ENCODE results near the gene APBA2. TPM values are rescaled to one million over a fixed set of nuclear protein-coding genes. Genes with fewer than 3 reads are reported as not detected.

Gene APBA2
- total RNA-seq, 4 donors from 2014 or later, result 2.3 to 15.0 (median 4.6) TPM; not detected in 1

- DNase-seq, result no peak
- Histone ChIP-seq H3K27ac (no peak overlapping the region), H3K4me3 (no peak overlapping the region), H3K36me3 (no peaks in the 10 kb centered on the region), H3K27me3 (no peaks in the 10 kb centered on the region), H3K4me1 (no peaks in the 10 kb centered on the region), H3K9me3 (no peaks in the 10 kb centered on the region)
- intact Hi-C loops (cut with DNase I; ENCODE audit: low total_unique reads), result no loop called here
- TF ChIP-seq POLR2A (IDR thresholded peaks at IDR 0.05), result no peak
- TF ChIP-seq, protein P1, sequence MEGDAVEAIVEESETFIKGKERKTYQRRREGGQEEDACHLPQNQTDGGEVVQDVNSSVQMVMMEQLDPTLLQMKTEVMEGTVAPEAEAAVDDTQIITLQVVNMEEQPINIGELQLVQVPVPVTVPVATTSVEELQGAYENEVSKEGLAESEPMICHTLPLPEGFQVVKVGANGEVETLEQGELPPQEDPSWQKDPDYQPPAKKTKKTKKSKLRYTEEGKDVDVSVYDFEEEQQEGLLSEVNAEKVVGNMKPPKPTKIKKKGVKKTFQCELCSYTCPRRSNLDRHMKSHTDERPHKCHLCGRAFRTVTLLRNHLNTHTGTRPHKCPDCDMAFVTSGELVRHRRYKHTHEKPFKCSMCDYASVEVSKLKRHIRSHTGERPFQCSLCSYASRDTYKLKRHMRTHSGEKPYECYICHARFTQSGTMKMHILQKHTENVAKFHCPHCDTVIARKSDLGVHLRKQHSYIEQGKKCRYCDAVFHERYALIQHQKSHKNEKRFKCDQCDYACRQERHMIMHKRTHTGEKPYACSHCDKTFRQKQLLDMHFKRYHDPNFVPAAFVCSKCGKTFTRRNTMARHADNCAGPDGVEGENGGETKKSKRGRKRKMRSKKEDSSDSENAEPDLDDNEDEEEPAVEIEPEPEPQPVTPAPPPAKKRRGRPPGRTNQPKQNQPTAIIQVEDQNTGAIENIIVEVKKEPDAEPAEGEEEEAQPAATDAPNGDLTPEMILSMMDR (IDR thresholded peaks at IDR 0.05), result no peak
Measured at GRCh38 chr15:29123991-29124390, 238.2 kb downstream of the APBA2 start.

GRCh38 chr15:29124581-29125381, 239.0 kb downstream of the APBA2 start:
- intact Hi-C loops (cut with DNase I; ENCODE audit: low total_unique reads), result no loop called here
- Histone ChIP-seq H3K27ac (no peak overlapping the region), H3K4me3 (no peak overlapping the region), H3K36me3 (no peaks in the 10 kb centered on the region), H3K4me1 (no peaks in the 10 kb centered on the region), H3K9me3 (no peaks in the 10 kb centered on the region), H3K27me3 (no peaks in the 10 kb centered on the region)
- no peak for DNase-seq
- no peak for TF ChIP-seq POLR2A (IDR thresholded peaks at IDR 0.05)
- TF ChIP-seq, protein P1 (IDR thresholded peaks at IDR 0.05), result no peak

- no peak overlapping the region for H3K4me3 ChIP-seq
- intact Hi-C loops (cut with DNase I; ENCODE audit: low total_unique reads), result no loop called here
- H3K27me3 ChIP-seq, result no peaks in the 10 kb centered on the region
- H3K9me3 ChIP-seq, result no peaks in the 10 kb centered on the region
- no peak overlapping the region for H3K27ac ChIP-seq
- H3K36me3 ChIP-seq, result no peaks in the 10 kb centered on the region
- no peak for DNase-seq
- TF ChIP-seq, protein P1 (IDR thresholded peaks at IDR 0.05), result no peak
- no peak for TF ChIP-seq POLR2A (IDR thresholded peaks at IDR 0.05)
- H3K4me1 ChIP-seq, result no peaks in the 10 kb centered on the region
Measured at GRCh38 chr15:29125382-29126207, 239.8 kb downstream of the APBA2 start.

DNA sequence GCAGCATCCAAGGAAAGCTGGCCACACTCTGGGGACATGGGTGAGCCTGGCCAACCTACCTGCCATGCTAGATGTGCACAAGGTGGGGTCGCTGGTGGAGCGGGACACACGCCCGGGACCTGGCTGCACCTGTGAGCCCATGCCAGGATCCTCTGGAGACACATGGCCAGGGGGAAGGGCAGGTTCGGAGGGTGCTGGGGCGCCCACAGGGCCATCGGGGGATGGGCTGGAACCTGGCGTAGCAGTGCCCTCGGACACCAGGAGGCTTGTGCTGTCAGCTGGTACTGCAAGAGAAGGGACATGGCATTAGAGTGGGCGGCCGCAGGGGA, 240.4 kb downstream of the APBA2 start:
- Histone ChIP-seq H3K9me3 (no peaks in the 10 kb centered on the region), H3K4me3 (no peak overlapping the region), H3K4me1 (no peaks in the 10 kb centered on the region), H3K27me3 (no peaks in the 10 kb centered on the region), H3K27ac (no peak overlapping the region), H3K36me3 (no peaks in the 10 kb centered on the region)
- TF ChIP-seq, protein P1 (IDR thresholded peaks at IDR 0.05), result no peak
- no peak for TF ChIP-seq POLR2A (IDR thresholded peaks at IDR 0.05)
- intact Hi-C loops (cut with DNase I; ENCODE audit: low total_unique reads), result no loop called here
- no peak for DNase-seq
